HG02943 (cell line): ENCODE measurements around the gene CHP1.
A peak's percentile ranks its signal among the peaks of the same experiment; 100 is the strongest.
"Not testable (repeated sequence)": the region's sequence is repeated elsewhere in the genome, so short reads cannot be mapped to it uniquely, and the experiment has no call there.

Source experiments
- ATAC-seq: cut with Tn5 transposase; IDR thresholded peaks from one replicate; pipeline ENCODE4 v1.9.1; 2021; ENCODE audit warnings: mild to moderate bottlenecking, low read depth, moderate library complexity; ENCODE audit not compliant: unreplicated experiment

The CHP1 gene

DNA sequence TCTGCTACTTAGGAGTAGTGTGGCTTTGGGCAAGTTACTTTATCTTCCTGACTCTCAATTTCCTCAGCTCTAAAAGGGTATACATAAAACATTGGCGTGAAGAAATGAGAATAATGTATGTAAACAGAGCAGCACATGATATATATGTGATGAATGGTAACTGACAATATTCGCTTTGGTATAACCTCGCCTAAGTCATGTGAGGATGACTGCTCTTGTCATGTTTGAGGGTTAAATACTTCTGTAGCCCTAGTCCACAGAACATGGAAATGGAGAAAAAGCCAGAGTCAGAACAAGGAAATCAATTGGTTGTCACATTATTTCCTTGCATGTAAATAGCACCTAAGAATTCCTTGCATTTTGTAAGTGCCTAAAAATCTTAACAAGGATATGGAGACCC lies 25.0 kb downstream of the CHP1 start:
- ATAC-seq: no peak

DNA sequence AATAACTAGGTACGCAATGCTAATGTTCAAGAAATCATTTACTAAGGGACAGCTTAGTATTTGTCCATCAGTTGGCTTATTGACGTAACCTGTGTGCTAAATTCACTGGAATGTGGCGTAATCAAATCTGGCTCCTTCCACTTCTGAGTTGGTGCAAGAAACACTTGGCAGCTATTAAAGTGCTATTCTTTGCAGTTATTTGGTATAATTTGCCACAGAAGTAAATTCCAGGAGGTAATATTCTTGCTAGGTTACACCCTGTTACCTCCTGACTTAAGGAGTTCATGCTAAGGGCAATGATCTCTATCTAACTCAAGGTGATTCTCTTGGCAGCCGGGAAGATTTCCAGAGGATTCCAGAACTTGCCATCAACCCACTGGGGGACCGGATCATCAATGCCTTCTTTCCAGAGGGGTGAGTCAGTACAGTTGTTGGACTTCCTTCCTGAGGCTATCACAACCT lies 25.5 kb downstream of the CHP1 start:
- no peak for ATAC-seq

DNA sequence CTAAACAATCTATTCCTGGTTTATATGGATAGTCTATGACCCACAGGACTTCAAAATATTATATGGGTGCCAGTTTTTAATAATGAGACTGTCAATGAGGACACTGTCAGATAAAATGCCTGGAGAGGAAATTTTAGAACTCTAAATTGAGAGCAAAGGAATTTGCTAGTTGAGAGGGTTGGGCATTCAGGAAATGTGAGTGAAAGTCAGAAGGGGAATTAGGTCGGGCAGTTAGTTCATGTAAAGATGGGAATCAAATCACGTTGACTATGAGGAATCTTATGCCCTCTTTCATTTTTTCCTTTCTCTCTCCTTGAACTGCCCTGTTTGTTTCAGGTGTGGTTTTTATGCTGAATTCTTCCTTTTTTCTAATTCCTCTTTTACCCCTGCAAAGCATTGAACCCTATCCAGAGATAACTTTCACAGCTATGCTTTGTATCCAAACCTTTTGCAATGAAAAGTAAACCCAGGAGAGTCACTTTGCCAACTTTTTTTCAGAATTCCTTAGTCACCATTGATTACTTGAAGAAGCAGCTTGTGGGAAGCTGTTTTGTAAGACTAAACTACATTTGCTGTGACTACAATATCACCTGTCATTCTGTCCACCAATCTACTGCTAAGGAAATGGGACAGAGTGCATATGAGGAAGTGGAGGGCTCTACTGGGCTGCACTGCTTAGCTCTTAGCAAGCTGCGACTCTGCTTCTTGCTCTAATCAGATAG lies 27.8 kb downstream of the CHP1 start:
- ATAC-seq: no peak

DNA sequence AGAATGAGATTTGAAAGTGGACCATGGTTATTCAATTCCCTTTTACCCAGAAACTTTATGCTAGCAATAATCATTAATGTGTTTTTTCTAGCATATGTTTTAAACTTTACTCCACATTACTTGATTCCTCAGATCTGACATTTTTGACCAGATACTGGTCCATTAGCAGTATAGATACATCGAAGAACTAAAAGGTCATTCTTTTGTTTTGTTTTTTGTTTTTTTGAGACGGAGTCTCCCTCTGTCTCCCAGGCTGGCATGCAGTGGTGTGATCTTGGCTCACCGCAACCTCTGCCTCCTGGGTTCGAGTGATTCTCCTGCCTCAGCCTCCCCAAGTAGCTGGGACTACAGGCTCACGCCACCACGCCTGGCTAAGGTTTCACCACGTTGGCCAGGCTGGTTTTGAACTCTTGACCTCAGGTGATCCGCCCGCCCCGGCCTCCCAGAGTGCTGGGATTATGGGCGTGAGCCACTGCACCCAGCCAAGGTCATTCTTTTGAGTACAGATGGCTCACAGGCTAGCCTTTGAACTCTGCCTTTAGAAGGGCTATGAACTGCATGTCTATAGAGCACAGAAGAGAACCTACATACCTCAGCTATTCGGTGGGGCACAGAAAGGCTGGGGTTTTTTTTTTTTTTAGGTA lies 28.6 kb downstream of the CHP1 start:
- no peak for ATAC-seq

DNA sequence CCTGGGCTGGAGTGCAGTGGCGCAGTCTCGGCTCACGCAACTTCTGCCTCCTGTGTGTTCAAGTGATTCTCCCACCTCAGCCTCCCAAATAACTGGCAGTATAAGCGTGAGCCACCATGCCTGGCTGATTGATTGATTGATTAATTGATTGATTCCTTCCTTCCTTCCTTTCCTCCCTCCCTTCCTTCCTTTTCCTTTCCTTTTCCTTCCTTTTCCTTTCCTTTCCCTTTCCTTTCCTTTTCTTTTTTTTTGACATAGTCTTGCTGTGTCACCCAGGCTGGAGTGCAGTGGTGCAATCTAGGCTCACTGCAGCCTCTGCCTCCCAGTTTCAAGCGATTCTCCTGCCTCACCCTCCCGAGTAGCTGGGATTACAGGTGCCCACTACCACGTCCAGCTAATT lies 29.9 kb downstream of the CHP1 start:
- ATAC-seq: not testable (repeated sequence)

DNA sequence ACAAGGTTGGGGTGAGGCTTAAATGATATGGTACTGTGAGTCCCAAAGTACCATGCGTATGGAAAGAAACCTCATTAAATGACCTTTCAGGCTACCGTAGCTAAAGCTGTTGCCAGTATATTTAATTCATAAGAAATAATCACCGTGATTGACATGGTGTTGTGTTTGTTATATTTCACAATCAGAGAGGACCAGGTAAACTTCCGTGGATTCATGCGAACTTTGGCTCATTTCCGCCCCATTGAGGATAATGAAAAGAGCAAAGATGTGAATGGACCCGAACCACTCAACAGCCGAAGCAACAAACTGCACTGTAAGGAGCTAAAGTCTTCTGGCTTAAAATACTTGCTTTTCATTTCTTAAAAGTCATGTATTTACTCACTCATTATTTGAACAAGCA lies 31.5 kb downstream of the CHP1 start:
- ATAC-seq: no peak

DNA sequence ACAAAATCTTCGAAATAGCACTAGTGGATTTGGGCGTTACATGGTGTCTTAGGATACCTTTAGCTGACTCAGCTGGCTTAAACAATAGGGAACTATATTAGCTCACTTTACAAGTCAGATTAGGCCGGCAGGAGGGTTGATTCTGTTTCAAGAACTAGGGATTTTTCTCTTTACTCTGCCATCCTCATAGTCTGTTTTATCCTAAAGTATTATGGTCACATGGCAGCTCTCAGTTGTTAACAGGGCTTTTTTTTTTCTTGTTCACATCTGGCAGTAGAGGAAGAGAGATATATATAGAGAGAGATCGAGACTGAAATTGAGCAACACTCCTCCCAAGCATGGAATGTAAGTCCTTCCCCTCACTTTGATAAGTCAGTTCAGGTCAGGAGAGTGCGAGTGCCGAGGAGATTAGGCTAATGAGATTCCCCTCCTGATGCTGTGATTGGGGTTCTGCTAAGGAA lies 32.9 kb downstream of the CHP1 start:
- no peak for ATAC-seq

DNA sequence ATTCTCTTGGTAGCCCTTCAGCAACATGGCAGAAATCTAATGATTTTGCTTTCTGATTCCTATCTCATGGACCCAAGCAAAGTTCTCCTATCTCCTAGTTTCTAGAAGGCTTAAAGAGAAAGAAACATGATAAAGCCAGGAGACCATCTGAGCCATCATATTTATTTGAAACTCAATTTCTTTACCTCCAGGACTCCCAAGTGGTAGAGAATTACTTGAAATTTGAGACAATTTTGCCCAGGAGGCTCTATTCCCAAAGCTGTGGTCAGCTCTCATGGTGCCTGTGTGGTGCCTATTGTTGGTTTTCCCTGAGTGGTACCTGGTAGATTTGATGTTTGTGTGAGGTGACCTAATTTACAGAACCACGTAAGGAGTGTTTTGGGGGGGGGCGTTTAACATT lies 38.8 kb downstream of the CHP1 start:
- ATAC-seq: no peak

DNA sequence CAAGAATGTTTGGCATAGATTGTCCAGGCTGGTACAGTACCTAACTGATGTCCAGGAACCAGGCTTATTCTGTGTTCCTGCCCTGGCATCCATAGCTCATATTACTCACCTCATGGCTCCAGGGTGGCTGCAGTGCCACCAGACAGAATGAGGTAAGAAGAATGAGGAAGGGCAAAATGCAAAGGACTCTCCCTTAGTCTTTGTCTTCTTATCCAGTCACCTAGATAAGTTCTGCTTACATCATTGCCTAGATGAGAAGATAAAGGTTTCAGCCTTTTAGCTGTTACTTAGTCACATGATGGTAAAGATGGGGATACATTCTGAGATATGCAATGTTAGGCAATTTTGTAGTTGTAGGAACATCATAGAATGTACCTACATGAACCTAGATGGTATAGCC lies 45.8 kb downstream of the CHP1 start:
- ATAC-seq: no peak

DNA sequence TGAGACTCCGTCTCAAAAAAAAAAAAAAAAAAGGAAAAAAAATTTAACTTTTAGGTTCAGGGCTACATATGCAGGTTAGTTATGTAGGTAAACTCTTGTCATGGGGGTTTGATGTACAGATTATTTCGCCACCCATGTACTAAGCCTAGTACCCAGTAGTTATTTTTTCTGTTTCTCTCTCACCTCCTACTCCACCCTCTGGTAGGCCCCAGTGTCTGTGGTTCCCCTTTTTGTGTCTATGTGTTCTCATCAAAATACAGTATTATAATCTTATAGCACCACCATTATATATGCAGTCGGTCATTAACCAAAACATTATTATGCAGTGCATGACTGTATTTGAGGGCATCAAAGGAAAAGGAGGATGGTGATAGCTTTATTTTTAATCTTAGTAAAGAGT lies 47.3 kb downstream of the CHP1 start:
- no peak for ATAC-seq

DNA sequence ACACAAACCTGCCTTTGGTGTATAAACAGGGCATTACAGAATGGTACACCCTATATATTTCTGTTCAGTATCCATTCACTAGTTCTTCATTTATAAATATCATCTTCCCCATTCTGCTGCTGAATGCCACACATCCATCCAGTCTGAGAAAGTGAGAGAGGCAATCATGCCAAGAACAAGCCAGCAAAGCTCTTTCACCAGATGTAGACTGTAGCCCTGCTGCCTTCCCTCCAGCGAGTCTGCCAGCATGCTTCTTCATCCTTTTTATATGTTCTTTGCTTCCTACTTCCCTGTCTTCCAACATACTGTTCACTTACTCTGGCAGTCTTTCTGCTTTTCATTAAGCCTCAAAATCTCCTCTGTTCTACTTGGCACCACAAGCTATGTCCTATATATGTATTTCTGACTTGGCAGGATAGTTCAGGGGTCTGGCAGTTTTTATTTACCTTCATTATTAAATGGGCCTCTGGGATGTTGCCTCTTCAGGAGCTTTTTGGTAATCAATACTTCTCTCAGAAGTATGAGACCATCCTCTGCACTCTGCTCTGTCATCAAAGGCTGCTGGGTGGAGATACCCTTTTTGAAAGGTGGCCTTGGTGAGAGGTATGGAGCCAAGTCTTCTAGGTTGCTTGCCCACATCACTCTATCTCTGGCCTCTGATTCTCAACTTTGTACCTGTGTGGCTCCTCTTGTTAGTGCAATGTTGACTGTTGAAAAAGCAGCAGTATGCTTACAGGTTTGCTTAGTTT lies 48.6 kb downstream of the CHP1 start:
- ATAC-seq: no peak

DNA sequence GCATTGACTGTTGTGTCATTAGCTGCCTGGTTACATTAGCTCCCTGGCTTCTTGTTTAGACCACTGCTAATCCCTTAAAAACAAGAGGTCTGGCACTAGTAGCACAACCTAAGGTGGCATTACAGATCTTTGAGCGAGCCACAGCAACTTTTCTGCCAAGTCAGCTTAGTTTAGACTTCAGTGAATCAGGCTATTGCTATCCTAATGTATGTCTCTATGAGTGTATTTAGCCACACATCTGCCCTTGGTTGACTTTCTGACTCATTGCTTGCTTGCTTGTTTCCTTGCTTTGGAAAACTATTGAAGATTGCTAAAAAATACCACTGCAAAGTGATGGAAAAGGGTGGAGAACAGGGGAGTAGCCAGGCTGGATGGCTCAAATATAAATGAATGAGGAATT lies 50.2 kb downstream of the CHP1 start:
- no peak for ATAC-seq

DNA sequence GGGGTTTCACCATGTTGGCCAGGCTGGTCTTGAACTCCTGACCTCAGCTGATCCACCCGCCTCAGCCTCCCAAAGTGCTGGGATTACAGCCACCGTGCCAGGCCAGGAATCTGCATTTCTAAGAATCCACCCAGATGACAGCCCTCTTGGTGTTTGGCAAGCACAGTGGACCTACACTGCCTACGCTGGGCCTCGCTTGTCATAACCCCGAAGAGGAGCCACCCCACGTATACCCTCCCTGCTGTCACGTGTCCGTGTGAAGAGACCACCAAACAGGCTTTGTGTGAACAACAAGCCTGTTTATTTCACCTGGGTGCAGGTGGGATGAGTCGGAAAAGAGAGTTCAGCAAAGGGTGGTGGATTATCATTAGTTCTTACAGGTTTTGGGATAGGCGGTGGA lies 51.4 kb downstream of the CHP1 start:
- not testable (repeated sequence) for ATAC-seq

DNA sequence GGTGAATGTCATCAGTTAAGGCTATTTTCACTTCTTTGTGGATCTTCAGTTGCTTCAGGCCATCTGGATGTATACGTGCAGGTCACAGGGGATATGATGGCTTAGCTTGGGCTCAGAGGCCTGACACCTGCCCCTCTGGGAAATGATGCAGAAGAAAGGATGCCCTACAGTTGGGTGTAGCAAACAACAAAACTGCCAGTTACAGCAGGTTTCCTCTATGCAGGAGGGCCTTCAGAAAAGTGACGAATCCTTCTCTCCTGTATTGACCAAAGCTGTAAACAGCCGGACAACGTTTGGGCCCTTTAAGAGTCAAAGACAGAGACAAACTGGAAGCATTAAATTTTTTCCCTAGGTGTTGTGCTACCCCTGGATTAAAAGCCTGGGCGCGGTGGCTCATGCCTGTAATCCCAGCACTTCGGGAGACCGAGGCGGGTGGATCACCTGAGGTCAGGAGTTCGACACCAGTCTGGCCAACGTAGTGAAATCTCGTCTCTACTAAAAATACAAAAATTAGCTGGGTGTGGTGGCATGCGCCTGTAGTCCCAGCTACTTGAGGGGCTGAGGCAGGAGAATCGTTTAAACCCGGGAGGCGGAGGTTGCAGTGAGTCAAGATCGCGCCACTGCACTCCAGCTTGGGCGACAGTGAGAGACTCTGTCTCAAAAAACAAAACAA lies 52.0 kb downstream of the CHP1 start:
- ATAC-seq: not testable (repeated sequence)

DNA sequence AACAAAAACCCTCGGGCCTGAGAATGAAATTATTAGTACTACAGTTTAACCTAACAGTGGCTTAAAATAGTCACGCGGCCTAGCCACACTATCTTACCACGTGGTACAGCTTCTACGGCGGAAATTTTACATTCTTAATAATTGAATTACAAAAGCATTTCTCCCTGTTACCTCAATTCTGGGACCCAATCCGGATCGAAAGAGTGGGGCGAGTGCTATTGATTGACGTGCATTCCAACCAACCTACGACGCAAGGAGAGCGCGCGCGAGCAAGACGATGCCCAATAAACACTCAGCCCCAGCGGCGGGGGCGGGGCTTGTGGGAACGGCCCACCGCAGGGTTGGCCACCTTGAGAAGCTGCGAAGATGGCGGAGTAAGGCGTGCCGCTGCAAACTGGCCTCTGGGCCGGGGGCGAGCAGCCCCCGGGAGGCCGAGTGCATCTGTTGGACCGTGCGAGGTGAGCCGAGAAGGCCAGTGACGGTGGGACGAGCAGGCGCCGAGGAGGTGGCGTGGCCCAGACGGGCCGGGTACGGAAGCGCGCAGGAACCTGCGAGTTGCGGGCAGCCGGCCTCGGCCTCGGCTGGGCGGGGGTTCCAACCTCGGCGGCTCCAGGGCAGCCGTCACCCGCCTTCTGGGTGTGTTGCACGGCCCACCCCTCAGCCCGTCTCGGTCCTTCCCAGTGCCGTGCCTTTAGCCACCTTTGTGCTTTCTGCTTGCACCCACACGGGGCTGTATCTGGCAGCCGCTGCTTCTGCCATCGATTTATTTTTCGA lies 52.8 kb downstream of the CHP1 start:
- peak; percentile 92 for ATAC-seq

DNA sequence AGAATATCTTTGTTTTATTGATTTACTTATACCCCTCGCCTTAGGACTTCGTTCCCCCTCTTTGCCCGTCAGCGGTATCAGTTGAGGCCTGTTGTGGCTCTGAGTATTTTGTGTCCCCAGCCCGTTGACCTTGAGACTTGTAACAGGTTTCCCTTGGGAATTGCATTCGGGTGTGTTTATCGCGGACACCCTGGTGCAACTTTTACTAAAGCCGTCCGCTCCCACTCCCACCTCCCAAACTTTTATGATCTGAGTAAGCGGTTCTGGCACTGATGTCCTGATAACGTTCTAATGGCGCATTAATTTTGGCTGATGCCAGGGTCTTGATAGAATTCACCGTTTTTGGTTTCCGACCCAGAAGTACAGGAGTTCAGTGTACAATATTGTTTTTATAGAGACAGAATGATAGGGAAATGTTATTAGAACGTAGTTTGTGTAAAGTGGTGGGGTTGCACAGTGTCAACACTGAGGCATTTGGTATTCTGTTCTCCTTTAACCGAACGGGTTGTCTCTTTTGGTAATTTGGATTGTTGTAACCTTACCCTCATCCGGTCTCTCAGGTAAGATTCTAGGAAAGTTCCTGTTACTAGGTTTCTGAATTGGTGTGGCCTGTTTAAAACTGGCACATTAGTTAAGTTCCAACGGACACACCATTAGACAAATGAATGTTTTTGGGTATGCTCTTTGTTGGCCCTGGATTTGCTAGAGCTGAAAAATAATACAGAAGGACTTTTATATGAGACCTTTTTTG lies 53.5 kb downstream of the CHP1 start:
- no peak for ATAC-seq

DNA sequence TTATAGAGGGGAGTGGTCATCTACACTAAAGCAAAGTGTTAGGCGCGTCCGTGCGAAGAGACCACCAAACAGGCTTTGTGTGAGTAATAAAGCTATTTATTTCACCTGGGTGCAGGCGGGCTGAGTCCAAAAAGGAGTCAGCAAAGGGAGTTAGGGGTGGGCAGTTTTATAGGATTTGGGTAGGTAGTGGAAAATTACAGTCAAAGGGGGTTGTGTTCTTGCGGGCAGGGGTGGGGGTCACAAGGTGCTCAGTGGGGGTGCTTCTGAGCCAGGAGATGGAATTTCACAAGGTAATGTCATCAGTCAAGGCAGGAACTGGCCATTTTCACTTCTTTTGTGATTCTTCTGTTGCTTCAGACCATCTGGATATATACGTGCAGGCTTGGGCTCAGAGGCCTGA lies 54.2 kb downstream of the CHP1 start:
- no peak for ATAC-seq

DNA sequence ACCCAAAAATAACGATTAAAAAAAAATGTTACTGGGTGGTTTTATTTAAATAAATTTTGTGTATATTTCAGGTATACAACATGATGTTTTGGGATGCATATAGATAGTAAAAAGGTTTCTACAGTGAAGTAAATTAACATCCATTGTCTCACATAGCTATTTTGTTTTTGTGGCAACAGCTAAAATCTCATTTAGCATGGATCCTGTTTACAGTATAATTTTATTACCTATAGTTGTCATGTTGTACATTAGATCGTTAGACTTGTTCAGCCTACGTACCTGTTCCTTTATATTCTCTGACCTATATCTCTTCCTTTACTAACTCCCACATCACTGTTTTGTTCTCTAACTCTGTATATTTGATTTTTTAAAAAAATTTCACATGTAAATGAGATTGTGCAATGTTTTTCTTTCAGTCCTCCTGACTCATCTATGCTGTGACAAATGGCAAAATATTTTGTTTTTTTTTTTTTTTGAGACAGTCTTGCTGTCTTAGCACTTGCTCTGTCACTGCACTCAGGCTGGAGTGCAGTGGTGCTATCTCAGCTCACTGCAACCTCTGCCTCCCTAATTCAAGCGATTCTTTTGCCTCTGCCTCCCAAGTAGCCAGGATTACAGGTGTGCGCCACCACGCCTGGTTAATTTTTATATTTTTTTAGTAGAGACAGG lies 55.7 kb downstream of the CHP1 start:
- ATAC-seq: no peak

DNA sequence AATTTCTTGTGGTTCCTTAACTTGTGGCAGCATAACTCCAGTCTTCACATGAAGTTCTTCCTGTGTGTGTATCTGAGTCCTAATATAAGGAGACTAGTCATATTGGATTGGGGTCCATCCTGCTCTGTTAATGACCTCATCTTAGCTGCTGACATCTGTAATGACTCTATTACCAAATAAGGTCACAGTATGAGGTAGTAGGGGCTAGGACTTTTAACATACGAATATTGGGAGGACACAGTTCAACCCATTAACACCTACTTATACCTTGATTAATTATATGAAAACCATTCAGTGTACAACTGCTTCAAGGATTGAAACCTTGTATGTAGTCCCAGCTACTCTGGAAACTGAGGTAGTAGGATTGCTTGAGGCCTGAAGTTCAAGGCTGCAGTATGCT lies 57.4 kb downstream of the CHP1 start:
- no peak for ATAC-seq
